ENCODE results near the gene ZNF512B.
"Not testable (repeated sequence)": the region's sequence is repeated elsewhere in the genome, so short reads cannot be mapped to it uniquely, and the experiment has no call there.

DNA sequence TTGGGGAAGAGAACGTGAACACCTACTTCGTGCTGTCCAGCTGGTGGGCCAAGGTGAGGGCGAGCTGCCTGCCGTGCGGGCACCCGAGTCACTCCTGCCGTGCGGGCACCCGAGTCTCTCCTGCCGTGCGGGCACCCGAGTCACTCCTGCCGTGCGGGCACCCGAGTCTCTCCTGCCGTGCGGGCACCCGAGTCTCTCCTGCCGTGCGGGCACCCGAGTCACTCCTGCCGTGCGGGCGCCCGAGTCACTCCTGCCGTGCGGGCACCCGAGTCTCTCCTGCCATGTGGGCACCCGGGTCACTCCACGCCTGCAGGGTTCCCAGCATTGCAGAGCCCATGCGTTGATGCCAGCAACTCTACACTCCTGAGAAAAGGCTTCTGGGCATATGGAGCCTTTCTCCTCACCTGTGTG lies 40.3 kb downstream of the ZNF512B start:
- not testable (repeated sequence) for TF ChIP-seq POLR2A (IDR thresholded peaks at IDR 0.05)
- TF ChIP-seq, protein P1, sequence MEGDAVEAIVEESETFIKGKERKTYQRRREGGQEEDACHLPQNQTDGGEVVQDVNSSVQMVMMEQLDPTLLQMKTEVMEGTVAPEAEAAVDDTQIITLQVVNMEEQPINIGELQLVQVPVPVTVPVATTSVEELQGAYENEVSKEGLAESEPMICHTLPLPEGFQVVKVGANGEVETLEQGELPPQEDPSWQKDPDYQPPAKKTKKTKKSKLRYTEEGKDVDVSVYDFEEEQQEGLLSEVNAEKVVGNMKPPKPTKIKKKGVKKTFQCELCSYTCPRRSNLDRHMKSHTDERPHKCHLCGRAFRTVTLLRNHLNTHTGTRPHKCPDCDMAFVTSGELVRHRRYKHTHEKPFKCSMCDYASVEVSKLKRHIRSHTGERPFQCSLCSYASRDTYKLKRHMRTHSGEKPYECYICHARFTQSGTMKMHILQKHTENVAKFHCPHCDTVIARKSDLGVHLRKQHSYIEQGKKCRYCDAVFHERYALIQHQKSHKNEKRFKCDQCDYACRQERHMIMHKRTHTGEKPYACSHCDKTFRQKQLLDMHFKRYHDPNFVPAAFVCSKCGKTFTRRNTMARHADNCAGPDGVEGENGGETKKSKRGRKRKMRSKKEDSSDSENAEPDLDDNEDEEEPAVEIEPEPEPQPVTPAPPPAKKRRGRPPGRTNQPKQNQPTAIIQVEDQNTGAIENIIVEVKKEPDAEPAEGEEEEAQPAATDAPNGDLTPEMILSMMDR (IDR thresholded peaks at IDR 0.05) = not testable (repeated sequence)
